ENCODE measurements around the gene LRIG1.

DNA sequence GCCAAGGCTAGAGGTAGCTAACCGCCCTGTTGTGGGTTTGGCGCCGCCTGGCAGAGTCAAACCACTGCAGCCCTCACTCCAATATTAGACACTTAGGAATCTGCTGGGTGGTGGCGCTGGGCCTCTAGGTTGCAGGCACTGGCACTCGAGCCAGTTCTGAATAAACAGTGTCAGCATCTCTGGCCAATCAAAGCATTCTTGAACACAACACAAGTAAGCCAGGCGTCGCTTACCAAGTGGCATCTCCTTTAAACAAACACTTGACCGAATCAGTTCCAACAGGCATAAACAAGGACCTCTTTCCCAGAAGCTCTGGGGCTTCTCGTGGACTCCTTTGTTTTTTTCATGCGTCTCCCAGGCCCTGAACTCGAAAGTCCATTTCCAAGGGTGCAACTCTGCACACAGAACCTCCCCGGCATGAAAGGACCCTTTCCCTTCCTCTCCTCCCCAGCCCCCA lies 82.3 kb downstream of the LRIG1 start:
- peak in 3 of 4 experiments; percentile 23 to 64 (median 62) for TF ChIP-seq CTCF (IDR thresholded peaks at IDR 0.05)
- no peak for TF ChIP-seq POLR2A (IDR thresholded peaks at IDR 0.05)
- TF ChIP-seq POLR2AphosphoS5 (IDR thresholded peaks at IDR 0.05) = peak; percentile 91

Measured in prostate gland (tissue), 2 donors.